Measurements from ENCODE around the gene S1PR2. TPM values are rescaled to one million over a fixed set of nuclear protein-coding genes. Genes with fewer than 3 reads are reported as not detected.

Gene S1PR2
- total and polyA plus RNA-seq, 9 of the 15 experiments (the other 6 are each of a cell fraction or from before 2014, with no cell fraction given): 1.5 to 3.9 (median 2.0) TPM

- TF ChIP-seq FOXK2 (conservative IDR thresholded peaks at IDR 0.05 in 1 of 2, IDR thresholded peaks at IDR 0.05 in 1 of 2; ENCODE audit: low read depth in 2 of 2) (peak in 1 of 2 experiments; percentile 100; a peak in 2 of 4 replicates), CBX3 (IDR thresholded peaks at IDR 0.05; ENCODE audit: borderline replicate concordance in 1 of 2, low read length in 2 of 2) (peak in 1 of 2 experiments; percentile 38; a peak in 1 of 3 replicates), ZKSCAN1 (IDR thresholded peaks at IDR 0.05; ENCODE audit: low read depth, low read length) (no peak; the same call in 1 of the 2 replicates), ZBTB5 (IDR thresholded peaks at IDR 0.05) (no peak), HSF4 (CRISPR knock-in tag; IDR thresholded peaks at IDR 0.05; ENCODE audit: borderline replicate concordance) (no peak), ZNF830 (CRISPR knock-in tag; IDR thresholded peaks at IDR 0.05) (no peak), YY1 (IDR thresholded peaks at IDR 0.05; ENCODE audit: borderline replicate concordance in 1 of 3, control insufficient read depth in 1 of 3, extremely low read depth in 1 of 3, insufficient read depth in 3 of 3, insufficient read length in 1 of 3, insufficient replicate concordance in 2 of 3, low read depth in 1 of 3, low read length in 2 of 3) (peak in 2 of 3 experiments; percentile 52 to 83), C11orf30 (IDR thresholded peaks at IDR 0.05; ENCODE audit: low read depth) (peak; percentile 53), BRF2 (IDR thresholded peaks at IDR 0.05; ENCODE audit: borderline replicate concordance, insufficient read depth, insufficient read length) (no peak), HDAC6 (IDR thresholded peaks at IDR 0.05; ENCODE audit: low read depth, low read length) (no peak), MEIS2 (IDR thresholded peaks at IDR 0.05; ENCODE audit: partially characterized antibody) (peak; percentile 78), ELF2 (CRISPR knock-in tag; IDR thresholded peaks at IDR 0.05) (peak; percentile 68; the same call in 1 of the 2 replicates), SLC30A9 (CRISPR knock-in tag; IDR thresholded peaks at IDR 0.05) (no peak), HLTF (IDR thresholded peaks at IDR 0.05) (no peak), PHB2 (IDR thresholded peaks at IDR 0.05; ENCODE audit: low read depth) (no peak), ZNF165 (CRISPR knock-in tag; IDR thresholded peaks at IDR 0.05; ENCODE audit: borderline replicate concordance) (no peak), EZH2 (IDR thresholded peaks at IDR 0.05; ENCODE audit: borderline replicate concordance, low read depth, low read length) (no peak), ZSCAN32 (CRISPR knock-in tag; IDR thresholded peaks at IDR 0.05) (no peak), ZBTB8A (IDR thresholded peaks at IDR 0.05; ENCODE audit: partially characterized antibody) (no peak), SMC3 (conservative IDR thresholded peaks at IDR 0.05; ENCODE audit: insufficient read depth, low read depth, low read length) (no peak), ZBTB49 (CRISPR knock-in tag; IDR thresholded peaks at IDR 0.05; ENCODE audit: borderline replicate concordance) (no peak), ZNF644 (tag; IDR thresholded peaks at IDR 0.05; ENCODE audit: low read depth) (no peak), XRCC5 (IDR thresholded peaks at IDR 0.05; ENCODE audit: low read depth, low read length) (peak; percentile 21; the same call in 1 of the 2 replicates)
Observed at GRCh38 chr19:10194500-10195198, 36.5 kb downstream of the S1PR2 start, which contains the start of gene DNMT1 (continued).

Data from K562 (cell line).